GM04504 (cell line): ENCODE results near the gene BTRC.
"Not testable (repeated sequence)": the region's sequence is repeated elsewhere in the genome, so short reads cannot be mapped to it uniquely, and the experiment has no call there.

Source experiments
- DNase-seq: peaks from one replicate; pipeline ENCODE4 v3.0.0-alpha.2; 2012; ENCODE audit warnings: low read depth

The BTRC gene

DNA sequence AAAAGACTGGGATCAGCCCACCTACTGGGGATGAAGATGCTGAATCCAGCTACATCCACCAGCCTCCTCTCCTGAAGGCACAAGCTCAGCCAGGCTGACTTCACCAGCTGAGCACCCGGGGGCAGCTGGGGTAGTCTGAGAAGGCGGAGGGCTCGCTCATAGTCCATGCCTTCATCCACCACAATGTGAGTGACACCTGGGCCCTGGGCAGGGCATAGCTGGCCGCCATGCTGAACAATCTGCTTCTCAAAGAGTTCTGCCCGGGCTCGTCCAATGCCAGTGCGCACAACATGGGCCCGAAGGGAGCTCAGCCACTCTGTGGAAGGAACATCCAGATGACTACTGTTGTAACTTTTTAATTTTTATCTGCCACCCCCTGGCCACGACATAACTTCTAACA lies 231.9 kb downstream of the BTRC start:
- DNase-seq = no peak

DNA sequence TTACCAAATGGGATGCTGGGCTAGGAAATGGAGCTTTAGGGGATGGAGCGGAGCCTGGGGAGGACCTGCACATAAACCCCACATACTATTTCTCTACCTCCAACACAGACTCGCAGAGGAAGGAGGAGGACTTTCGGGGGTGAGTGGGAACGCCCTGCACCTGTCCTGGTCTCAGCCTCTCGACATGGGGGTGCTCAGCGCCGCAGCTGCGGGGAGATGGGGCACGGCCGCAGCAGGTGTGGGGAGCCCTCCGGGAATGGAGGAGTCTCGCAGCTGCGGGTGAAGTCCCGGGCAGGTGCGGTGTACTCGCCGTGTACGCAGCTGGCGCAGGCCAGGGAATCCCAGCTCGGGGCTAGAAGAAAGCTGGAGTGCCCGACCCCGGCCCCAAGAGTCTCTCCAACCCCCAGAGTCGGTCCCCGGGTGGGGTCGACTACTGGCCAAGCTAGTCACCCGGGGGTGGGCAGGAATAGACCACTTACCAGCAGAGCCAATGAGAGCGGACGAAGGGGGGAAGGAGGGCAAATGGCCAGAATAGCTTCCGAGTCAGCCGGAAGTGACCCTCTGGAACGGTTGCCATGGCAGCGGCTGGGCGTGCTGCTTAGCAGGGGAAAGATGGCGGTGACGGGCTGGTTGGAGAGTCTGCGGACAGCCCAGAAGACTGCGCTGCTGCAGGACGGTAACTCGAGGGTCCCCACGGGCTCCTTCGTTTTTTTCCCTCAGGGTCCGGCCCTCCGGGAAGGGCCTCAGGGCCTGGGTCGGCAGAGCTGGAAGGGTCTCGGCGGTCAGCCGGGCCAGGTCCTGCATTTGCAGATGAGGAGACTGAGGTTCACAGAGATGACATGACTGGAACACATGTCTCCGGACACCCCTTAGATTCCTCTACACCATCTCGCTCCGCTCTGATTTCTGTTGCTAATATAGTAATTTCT lies 234.0 kb downstream of the BTRC start, which contains the start of the genes DPCD and POLL:
TSS of gene DPCD (plus strand) at position 597 of the 929 bp plus-strand sequence. CDS start at position 613, 16 bp downstream.
TSS of gene POLL (minus strand) at position 533 of the 929 bp plus-strand sequence. CDS start 897 bp downstream, outside the sequence.
- peak; percentile 90 for DNase-seq

DNA sequence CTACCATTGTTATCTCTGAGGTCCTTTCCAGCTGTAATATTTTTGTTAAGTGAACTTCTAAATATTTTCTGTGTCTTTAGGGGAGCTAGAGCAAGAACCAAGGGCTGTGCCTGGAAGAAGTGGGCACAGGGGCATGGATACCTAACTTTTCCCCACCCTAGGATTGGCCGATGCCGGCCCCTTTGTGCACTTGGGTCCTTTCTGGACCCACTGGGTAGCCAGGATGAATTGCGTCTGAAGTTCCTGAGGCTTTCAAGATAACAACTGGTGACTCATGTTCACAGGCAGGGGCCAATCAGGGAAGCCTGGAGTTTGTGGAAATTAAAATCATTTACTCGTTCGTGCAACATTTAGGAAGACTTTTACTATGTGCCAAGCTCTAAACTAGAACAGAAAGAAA lies 234.9 kb downstream of the BTRC start:
- no peak for DNase-seq

DNA sequence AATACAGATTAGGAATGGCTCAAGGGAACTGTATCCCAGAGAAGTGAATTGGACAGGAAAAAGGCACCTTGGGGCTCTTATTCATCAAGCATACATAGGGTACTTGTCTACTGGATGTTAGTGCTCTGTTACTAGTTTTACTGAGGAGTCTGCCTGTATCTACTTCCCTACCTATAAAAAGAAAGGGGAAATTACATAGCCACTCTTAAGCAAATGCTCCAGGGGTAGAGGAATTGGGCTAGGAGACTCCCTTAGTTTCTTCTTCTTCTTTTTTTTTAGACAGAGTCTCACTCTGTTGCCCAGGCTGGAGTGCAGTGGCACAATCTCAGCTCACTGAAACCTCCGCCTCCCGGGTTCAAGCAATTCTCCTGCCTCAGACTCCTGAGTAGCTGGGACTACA lies 239.4 kb downstream of the BTRC start:
- DNase-seq = not testable (repeated sequence)

DNA sequence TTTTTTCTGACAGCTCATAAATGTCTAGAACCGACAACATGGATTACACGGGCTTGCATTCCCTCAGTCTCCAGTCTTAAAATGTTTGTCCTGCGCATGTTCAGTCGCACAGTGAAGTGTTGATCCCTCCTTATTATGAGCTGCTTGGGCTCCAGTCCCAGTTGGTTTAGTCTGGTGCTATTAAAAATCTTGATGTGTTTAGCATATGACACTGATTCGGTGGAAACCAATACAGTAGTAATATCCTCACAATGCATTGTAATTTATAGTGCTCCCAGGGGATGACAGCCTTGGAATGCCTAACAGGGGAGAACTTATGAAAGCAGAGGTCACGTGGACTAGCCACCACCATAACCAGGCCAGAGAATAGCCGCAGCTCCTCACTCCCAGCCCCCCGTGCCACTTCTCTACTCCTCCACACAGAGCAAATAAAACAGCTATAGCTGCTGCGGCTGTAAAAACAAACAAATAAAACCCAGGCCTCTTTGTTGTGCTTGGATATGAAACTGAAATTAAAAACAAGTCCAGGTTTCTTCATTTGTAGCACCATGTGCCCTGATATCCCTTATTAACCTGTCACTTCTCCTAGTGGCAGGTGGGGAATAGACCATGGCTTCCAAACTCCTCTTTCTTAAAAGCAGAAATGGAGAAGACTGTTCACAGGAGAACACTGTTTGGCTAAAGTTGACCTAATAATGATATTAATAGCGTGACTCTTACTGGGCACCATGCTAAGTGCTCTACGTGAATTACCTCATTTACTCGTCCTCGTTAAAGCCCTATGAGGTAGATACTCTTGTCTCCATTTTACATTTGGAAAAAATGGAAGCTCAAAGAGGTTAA lies 241.8 kb downstream of the BTRC start:
- DNase-seq = peak; percentile 18

DNA sequence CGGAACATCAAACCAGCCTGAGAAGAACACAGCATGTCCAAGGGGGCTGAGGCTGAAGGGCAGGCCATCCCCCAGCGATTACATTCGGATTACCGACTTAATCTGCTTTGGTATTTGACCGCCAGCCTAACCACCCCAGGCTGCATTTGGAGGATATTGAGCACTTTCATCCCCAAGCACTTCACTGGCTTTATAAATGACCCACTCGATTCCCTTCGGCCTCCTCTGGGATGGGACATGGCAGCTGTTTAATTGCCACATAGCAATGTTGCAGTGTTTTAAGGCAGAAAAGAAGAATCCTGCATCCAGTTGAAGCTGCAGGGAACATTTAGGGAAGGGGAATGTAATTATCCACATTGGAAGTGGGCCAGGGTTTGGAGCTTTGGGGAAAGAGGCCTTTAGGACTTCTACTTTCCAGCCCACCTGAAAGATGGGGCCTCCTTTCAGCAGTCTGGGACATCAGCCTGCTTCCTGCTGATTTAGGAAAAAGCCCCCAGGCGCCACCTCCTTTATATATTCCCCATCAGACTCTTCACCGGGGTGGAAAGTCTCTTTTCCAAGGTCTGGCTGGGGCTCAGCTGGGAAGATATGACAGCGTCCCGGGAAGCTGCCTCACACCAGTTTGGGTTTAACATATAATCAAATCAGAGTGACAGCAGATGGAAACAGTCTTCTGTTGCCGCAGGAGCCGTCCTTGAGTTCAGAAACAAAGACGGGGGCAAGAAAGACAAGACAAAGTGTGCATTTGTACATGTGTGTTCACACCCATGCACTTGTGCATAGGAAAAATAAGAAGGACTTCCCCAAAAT lies 243.3 kb downstream of the BTRC start:
- no peak for DNase-seq

DNA sequence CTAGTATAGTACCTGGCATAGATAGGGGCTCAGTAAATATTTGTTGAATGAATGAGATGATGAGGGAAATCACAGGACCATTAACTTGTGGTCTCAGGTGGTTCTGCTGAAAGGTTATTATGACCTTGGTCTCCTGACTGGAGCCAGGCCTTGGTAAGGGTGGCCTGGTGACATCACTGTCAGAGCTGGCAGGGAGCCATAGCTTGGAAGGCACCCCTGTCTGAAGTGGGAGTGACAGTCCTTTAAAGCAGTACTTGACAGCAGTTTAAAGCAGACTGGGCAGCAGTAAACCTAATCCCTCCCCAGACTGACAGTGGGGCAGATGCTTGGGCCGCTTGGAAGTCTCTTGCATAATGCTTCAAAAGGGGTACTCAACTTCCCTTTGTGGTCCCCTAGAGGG lies 247.6 kb downstream of the BTRC start:
- no peak for DNase-seq

DNA sequence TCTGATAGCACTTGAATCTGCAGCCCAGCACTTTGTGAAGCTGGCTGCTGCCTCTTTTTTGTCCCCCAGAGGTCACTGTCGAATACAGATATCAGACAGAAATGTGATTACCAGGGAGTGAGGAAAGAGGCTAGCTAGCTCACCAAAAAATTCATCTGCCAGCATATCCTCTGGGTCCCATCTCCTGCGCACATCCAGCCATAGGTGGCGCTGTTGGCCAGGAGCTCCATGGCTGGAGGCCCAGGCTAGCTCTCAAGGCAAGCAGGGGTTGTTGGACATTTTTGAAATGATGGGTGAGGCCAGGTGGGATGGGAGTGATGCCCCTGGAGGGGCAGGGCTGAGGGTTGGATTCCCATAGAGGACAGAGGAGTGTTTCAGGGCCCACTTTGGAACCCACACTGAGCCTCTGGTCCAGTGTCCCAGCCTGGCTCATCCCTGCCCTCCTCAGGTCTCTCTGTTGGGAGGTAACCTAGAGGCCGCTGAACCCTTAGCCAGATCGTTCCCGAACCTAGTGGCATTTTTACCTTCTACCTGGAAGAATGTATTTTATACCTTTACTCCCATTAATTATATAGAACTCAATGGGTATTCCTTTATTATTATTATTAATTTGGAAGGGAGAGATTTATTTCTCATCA lies 248.9 kb downstream of the BTRC start:
- peak; percentile 45 for DNase-seq
